MCF 10A (cell line): ENCODE data around the gene SLC1A5. TPM values are rescaled to one million over a fixed set of nuclear protein-coding genes. Genes with fewer than 3 reads are reported as not detected.
"Not testable (repeated sequence)": the region's sequence is repeated elsewhere in the genome, so short reads cannot be mapped to it uniquely, and the experiment has no call there.

Experiments used
- BruUV-seq: library from RNA; stranded (reverse); fragments of 400-500 nt; replicated peaks from 2 replicates; lab custom pipeline; 2021; lab: Mats Ljungman, UMichigan
- CTCF ChIA-PET: fragments of 300-600 bp; sonication (Branson Sonifier 250); formaldehyde crosslinking; extraction: SDS; loops from one replicate; lab custom pipeline; 2021; ENCODE audit warnings: antibody characterized with exemption, inconsistent platforms; lab: Yijun Ruan, JAX
- POLR2A ChIA-PET: fragments of 300-600, 350-650 bp; sonication (Branson Sonifier 250); formaldehyde crosslinking; extraction: SDS; loops from one replicate; lab custom pipeline; 2020; ENCODE audit warnings: antibody characterized with exemption, inconsistent platforms; lab: Yijun Ruan, JAX
- DNase-seq: peaks from one replicate; pipeline ENCODE4 v3.0.0-alpha.2; 2018; ENCODE audit not compliant: unreplicated experiment
- H3K27ac Mint-ChIP-seq: one replicate; pipeline ENCODE4 v1.8.0; 2022; ENCODE audit warnings: mild to moderate bottlenecking, low read depth, mixed read lengths; ENCODE audit not compliant: unreplicated experiment
- H3K27me3 Mint-ChIP-seq: one replicate; pipeline ENCODE4 v1.8.0; 2022; ENCODE audit warnings: mixed read lengths; ENCODE audit not compliant: insufficient read depth, unreplicated experiment
- H3K36me3 Mint-ChIP-seq: one replicate; pipeline ENCODE4 v1.8.0; 2022; ENCODE audit warnings: mild to moderate bottlenecking, moderate library complexity, mixed read lengths; ENCODE audit not compliant: insufficient read depth, unreplicated experiment
- H3K4me1 Mint-ChIP-seq: one replicate; pipeline ENCODE4 v1.8.0; 2022; ENCODE audit warnings: mixed read lengths; ENCODE audit not compliant: insufficient read depth, unreplicated experiment
- H3K4me3 Mint-ChIP-seq: one replicate; pipeline ENCODE4 v1.8.0; 2022; ENCODE audit warnings: mild to moderate bottlenecking, moderate library complexity, mixed read lengths; ENCODE audit not compliant: unreplicated experiment
- H3K9me3 Mint-ChIP-seq: one replicate; pipeline ENCODE4 v1.8.0; 2022; ENCODE audit warnings: mixed read lengths; ENCODE audit not compliant: unreplicated experiment
- intact Hi-C: fragments of 100-400 bp; cut with micrococcal nuclease; formaldehyde crosslinking; loops from 2 replicates; pipeline ENCODE4 v1.14.1; 2022
- total RNA-seq: library from RNA; stranded (reverse); gene quantifications from 2 replicates; pipeline ENCODE4 v1.2.3, GENCODE V29; 2022
- TF ChIP-seq, protein P1 (sequence below): fragments of 200-600 bp; IDR thresholded peaks from one replicate; pipeline ENCODE4 v1.8.0; 2022; ENCODE audit warnings: antibody characterized with exemption, mild to moderate bottlenecking; ENCODE audit not compliant: unreplicated experiment

The SLC1A5 gene
- total RNA-seq, 1 experiment from 2014 or later, result 417 TPM

DNA sequence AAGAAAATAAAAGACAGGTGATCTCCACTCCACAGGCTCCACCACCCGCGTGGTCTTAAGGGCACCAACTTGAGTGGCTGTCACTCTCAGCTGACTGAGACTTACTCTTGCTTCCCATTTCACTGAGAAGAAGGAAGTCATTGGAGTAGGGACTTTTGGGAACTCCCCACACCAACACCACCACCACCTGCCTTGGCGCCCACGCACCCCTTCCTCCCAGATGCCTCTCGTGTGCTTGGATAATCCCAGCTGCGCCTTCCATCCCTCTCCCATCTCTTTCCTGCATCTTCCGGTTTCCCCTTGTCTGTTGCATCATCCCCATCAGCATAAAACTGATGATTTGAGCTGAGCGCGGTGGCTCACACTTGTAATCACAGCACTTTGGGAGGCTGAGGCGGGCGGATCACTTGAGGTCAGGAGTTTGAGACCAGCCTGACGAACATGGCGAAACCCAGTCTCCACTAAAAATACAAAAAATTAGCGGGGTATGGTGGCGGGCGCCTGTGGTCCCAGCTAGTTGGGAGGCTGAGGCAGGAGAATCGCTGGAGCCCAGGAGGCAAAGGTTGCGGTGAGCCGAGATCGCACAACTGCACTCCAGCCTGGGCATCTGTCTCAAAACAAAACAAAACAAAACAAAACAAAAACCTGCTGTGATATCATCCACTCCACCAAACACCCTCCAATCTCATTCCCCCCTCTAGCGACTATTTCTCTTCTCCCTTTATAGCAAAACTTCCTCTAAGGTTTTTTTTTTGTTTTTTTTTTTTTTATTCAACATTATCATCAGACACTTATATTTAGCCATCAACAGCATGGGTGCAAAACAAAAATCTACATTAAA lies 36.7 kb upstream of the SLC1A5 start:
- Mint-ChIP-seq H3K36me3 (no peaks in the 10 kb centered on the region), H3K9me3 (no peaks in the 10 kb centered on the region), H3K4me3 (no peak overlapping the region), H3K27ac (no peak overlapping the region), H3K27me3 (no peaks in the 10 kb centered on the region), H3K4me1 (peaks cover 7% of the 10 kb centered on the region)
- TF ChIP-seq, protein P1, sequence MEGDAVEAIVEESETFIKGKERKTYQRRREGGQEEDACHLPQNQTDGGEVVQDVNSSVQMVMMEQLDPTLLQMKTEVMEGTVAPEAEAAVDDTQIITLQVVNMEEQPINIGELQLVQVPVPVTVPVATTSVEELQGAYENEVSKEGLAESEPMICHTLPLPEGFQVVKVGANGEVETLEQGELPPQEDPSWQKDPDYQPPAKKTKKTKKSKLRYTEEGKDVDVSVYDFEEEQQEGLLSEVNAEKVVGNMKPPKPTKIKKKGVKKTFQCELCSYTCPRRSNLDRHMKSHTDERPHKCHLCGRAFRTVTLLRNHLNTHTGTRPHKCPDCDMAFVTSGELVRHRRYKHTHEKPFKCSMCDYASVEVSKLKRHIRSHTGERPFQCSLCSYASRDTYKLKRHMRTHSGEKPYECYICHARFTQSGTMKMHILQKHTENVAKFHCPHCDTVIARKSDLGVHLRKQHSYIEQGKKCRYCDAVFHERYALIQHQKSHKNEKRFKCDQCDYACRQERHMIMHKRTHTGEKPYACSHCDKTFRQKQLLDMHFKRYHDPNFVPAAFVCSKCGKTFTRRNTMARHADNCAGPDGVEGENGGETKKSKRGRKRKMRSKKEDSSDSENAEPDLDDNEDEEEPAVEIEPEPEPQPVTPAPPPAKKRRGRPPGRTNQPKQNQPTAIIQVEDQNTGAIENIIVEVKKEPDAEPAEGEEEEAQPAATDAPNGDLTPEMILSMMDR, result no peak
- CTCF ChIA-PET, result interaction anchor here (0.8 to 1.2 kb wide), 4 partner anchors 16 to 166 kb away, joined by 3 to 4 read pairs (median 3); no protein-coding TSS in a partner anchor
- intact Hi-C loops, result loop anchor here (1.0 kb wide), 1 partner anchor 75 kb away; no protein-coding TSS in a partner anchor
- DNase-seq, result peak; percentile 27
- POLR2A ChIA-PET, result interaction anchor here (1.6 kb wide), 1 partner anchor 41 kb away, joined by 5 read pairs; no protein-coding TSS in a partner anchor
- no TSS peak for BruUV-seq

DNA sequence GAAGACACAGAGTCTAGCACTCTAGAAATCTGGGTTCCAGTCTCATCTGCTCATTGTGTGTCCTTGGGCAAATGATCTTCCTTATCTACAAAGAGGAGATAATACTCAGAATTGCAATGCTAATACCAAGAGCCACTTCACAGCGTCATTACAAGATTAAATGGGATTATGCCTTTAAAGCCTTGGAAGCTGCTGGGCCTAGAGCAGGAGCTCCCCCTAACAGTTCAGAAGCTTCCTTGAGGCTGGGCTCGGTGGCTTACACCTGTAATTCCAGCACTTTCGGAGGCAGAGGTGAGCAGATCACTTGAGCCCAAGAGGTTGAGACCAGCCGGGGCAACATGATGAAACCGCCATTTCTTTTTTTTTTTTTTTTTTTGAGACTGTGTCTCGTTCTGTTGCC lies 34.7 kb upstream of the SLC1A5 start:
- no peaks in the 10 kb centered on the region for H3K4me1 Mint-ChIP-seq

DNA sequence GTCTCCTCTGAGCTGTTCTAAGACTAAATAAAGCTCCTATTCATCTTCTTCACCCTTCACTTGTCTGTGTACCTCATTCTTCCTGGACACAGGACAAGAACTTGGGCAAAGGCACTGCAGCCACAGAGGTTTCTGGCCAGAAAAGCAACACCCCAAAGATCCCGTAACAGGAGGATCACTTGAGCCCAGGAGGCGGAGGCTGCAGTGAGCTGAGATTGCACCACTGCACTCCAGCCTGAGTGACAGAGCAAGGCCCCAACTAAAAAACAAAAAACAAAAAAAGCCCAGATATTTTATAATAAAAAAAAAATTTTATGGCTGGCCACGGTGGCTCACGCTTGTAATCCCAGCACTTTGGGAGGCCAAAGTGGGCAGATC lies 34.0 kb upstream of the SLC1A5 start:
- BruUV-seq, DNase-seq, H3K9me3 Mint-ChIP-seq, H3K27ac Mint-ChIP-seq, H3K4me1 Mint-ChIP-seq, H3K27me3 Mint-ChIP-seq, H3K4me3 Mint-ChIP-seq, intact Hi-C loops, H3K36me3 Mint-ChIP-seq: not testable (repeated sequence)
- POLR2A ChIA-PET, result interaction anchor here (0.7 kb wide), 1 partner anchor 21 kb away, joined by 3 read pairs; no protein-coding TSS in a partner anchor
- CTCF ChIA-PET, result interaction anchor here (0.6 to 1.4 kb wide), 3 partner anchors 66 to 70 kb away, joined by 3 to 5 read pairs (median 3); no protein-coding TSS in a partner anchor

More for the DNA sequence above, 34.7 kb upstream of the SLC1A5 start:
- intact Hi-C loops, result no loop called here
- no peaks in the 10 kb centered on the region for H3K9me3 Mint-ChIP-seq
- no peak for DNase-seq
- CTCF ChIA-PET, result interaction anchor here (0.6 to 1.4 kb wide), 3 partner anchors 30 to 71 kb away, joined by 3 to 5 read pairs (median 3); no protein-coding TSS in a partner anchor
- no peaks in the 10 kb centered on the region for H3K27me3 Mint-ChIP-seq
- no peaks in the 10 kb centered on the region for H3K36me3 Mint-ChIP-seq
- no peak overlapping the region for H3K27ac Mint-ChIP-seq
- no TSS peak for BruUV-seq
- POLR2A ChIA-PET, result interaction anchor here (0.6 to 0.7 kb wide), 2 partner anchors 20 to 329 kb away, joined by 3 read pairs; no protein-coding TSS in a partner anchor
- H3K4me3 Mint-ChIP-seq, result no peak overlapping the region
- TF ChIP-seq, protein P1, result no peak

DNA sequence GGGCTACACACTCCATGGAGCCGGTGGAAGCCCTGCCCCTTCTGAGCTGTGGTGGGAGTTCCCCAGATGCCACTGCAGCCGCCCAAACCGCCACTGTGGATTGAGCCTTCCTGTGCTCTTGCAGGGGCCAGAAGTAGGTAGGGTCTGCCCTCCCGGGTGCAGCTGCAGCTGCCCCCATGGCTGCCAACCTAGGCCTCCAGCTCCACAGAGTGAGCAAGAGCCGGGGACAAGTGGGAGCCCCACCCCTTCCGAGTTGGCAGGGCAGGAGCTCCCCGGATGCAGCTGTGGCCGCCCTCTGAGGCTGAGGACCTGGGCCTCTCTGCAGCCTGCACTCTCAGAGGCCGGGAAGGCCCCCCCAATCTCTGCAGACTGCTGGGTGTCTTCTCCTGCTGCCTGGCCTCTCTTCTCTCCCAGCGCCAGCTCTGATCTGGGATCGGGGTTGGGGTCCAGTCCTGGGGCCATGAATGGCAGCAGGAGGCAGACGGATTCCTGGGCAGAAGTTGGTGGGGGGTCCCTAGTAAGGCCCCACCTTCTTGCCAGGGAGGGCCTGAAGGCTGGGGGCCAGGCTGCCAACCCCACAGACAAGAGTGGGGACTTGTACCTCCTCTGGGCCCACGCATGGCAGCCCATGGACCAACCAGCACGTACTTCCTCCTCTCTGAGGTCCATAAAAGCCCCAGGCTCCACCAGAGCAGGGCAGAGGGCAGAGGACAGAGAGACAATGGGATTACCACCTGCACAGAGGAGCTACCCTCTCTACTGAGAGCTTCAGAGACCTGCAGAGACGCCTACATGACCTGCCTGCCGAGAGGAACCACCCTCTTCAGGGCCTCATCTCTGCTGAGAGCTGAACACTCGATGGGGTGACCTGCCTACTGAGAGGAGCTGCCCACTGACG lies 33.4 kb upstream of the SLC1A5 start:
- Mint-ChIP-seq H3K4me1 (no peaks in the 10 kb centered on the region), H3K9me3 (no peaks in the 10 kb centered on the region), H3K36me3 (no peaks in the 10 kb centered on the region), H3K27ac (no peak overlapping the region), H3K4me3 (no peak overlapping the region), H3K27me3 (no peaks in the 10 kb centered on the region)
- POLR2A ChIA-PET, result interaction anchor here (1.0 kb wide), 1 partner anchor 33 kb away, joined by 3 read pairs; the partner anchor contains the start of gene SLC1A5
- TF ChIP-seq, protein P1, result no peak
- CTCF ChIA-PET, result interaction anchor here (0.6 to 1.4 kb wide), 5 partner anchors 19 to 72 kb away, joined by 3 to 5 read pairs (median 3); no protein-coding TSS in a partner anchor
- no peak for DNase-seq
- intact Hi-C loops, result no loop called here
- BruUV-seq, result no TSS peak
